ENCODE results near the gene SPATA20. TPM values are rescaled to one million over a fixed set of nuclear protein-coding genes. Genes with fewer than 3 reads are reported as not detected.

The SPATA20 gene
- total and polyA plus RNA-seq, 2 of the 13 experiments (the other 11 are each of a cell fraction or from before 2014, with no cell fraction given): 36.1 to 64.8 TPM

DNA sequence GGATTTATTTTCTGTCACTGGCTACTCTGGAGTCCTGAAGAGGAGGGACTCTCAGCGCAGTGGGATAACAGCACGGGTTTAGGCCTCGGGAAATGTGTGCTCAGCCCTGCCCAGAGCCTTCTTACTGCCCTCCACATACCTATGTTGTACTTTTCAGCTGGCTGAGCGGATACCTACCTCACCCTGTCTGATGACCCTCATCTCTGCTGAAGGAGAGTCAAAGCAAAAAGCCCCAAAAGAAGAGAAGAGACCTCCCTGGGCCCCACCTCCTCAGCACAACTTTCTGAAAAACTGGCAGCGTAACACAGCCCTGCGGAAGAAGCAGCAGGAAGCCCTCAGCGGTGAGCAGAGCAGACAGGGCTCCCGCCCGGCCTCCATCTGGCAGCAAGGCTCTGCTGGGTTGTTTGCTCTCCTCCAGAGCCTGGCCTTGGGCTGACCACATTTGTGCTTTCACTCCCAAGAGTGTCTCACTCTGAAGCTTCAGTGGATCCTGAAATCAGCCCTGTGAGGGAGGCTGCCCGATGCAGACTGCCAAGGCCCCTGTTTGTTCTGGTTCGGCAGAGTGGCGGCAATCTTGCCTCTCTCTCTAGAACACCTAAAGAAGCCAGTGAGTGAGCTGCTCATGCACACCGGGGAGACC is 28.5 kb upstream of the SPATA20 start (continued):
- TF ChIP-seq, protein P1, sequence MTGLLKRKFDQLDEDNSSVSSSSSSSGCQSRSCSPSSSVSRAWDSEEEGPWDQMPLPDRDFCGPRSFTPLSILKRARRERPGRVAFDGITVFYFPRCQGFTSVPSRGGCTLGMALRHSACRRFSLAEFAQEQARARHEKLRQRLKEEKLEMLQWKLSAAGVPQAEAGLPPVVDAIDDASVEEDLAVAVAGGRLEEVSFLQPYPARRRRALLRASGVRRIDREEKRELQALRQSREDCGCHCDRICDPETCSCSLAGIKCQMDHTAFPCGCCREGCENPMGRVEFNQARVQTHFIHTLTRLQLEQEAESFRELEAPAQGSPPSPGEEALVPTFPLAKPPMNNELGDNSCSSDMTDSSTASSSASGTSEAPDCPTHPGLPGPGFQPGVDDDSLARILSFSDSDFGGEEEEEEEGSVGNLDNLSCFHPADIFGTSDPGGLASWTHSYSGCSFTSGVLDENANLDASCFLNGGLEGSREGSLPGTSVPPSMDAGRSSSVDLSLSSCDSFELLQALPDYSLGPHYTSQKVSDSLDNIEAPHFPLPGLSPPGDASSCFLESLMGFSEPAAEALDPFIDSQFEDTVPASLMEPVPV (CRISPR knock-in tag; IDR thresholded peaks at IDR 0.05): no peak

DNA sequence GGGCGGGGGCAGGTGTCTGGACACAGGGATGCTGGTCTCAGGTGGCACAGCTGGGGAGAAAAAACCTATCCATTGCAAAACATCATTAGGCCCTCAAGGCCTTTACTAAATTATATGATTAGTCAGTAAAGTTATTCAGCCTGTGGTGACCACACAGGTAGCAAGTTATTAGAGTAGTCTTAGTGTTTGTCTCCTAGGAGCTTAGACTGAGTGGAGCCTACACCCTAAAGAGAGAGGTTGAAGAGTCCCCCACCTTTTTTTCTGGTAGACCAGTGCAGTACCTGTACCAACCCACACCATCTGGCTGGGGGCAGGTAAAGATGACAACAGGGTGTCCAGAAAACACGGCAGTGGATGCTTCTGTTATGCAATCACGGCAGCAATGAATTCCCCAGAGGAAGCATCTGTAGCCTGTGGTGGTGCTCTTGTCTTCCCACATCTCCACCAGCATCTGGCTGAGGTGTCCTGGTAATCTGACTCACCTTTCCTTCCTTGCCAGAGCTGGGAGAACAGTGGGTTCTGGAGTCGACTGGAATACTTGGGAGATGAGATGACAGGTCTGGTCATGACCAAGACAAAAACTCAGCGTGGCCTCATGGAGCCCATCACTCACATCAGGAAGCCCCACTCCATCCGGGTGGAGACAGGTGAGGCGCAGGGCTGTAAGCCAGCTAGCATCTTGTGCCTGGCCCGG is 27.7 kb upstream of the SPATA20 start:
- intact Hi-C loops (cut with micrococcal nuclease; ENCODE audit: unreplicated experiment): no loop called here
- Histone ChIP-seq H3K4me3 (replicated peaks in 1 of 3; ENCODE audit: insufficient read depth in 1 of 3, low read depth in 2 of 3, low read length in 3 of 3) (peak overlapping the region in 1 of 3 experiments; percentile 40; a peak in 1 of 6 replicates), H3K27me3 (ENCODE audit: control insufficient read depth in 1 of 2, insufficient read depth in 2 of 2, low read length in 2 of 2) (no peaks in the 10 kb centered on the region), H3K36me3 (replicated peaks in 1 of 2; ENCODE audit: control insufficient read depth in 1 of 2, insufficient read depth in 2 of 2, low read length in 2 of 2) (no peaks in the 10 kb centered on the region), H3K9me3 (ENCODE audit: low read length) (no peaks in the 10 kb centered on the region), H3K27ac (ENCODE audit: extremely low read length, insufficient read depth, low read length) (no peak overlapping the region), H3K9ac (ENCODE audit: insufficient read depth, low read depth, low read length) (no peak overlapping the region), H4K20me1 (ENCODE audit: insufficient read depth, low read length) (no peaks in the 10 kb centered on the region), H3K4me1 (ENCODE audit: insufficient read depth, low read length) (peaks cover 55% of the 10 kb centered on the region), H3K79me2 (ENCODE audit: insufficient read depth, low read length) (no peaks in the 10 kb centered on the region), H2AFZ (ENCODE audit: low read length) (no peak overlapping the region), H3K4me2 (ENCODE audit: low read depth, low read length) (peak overlapping the region; percentile 94; the same call in 1 of the 2 replicates)
- no TSS peak for BruUV-seq (replicated peaks)
- in situ Hi-C loops (cut with HindIII; ENCODE audit: extremely low pct_ligation_motif_present, low pct_unique_long_range_greater_than_20kb): no loop called here
- DNase-seq (ENCODE audit: low spot score) (no peak), FAIRE-seq (peak; percentile 4), ATAC-seq (0 out of 3 replicates have a peak, but pooled peaks have one; percentile 2)
- POLR2A ChIA-PET: interaction anchor here (0.8 to 3.2 kb wide), 11 partner anchors 8 to 174 kb away, joined by 3 to 37 read pairs (median 4); partner anchors contain the start of genes EPN3, SPATA20 and XYLT2
- CTCF ChIA-PET (ENCODE audit: low intra/inter-chr PET ratio, low total read pairs): no interaction called here
- 66% methylated on average over 7 of the region's 8 CpGs for WGBS (ENCODE audit: low lambda C conversion rate)
- TF ChIP-seq, protein P2, sequence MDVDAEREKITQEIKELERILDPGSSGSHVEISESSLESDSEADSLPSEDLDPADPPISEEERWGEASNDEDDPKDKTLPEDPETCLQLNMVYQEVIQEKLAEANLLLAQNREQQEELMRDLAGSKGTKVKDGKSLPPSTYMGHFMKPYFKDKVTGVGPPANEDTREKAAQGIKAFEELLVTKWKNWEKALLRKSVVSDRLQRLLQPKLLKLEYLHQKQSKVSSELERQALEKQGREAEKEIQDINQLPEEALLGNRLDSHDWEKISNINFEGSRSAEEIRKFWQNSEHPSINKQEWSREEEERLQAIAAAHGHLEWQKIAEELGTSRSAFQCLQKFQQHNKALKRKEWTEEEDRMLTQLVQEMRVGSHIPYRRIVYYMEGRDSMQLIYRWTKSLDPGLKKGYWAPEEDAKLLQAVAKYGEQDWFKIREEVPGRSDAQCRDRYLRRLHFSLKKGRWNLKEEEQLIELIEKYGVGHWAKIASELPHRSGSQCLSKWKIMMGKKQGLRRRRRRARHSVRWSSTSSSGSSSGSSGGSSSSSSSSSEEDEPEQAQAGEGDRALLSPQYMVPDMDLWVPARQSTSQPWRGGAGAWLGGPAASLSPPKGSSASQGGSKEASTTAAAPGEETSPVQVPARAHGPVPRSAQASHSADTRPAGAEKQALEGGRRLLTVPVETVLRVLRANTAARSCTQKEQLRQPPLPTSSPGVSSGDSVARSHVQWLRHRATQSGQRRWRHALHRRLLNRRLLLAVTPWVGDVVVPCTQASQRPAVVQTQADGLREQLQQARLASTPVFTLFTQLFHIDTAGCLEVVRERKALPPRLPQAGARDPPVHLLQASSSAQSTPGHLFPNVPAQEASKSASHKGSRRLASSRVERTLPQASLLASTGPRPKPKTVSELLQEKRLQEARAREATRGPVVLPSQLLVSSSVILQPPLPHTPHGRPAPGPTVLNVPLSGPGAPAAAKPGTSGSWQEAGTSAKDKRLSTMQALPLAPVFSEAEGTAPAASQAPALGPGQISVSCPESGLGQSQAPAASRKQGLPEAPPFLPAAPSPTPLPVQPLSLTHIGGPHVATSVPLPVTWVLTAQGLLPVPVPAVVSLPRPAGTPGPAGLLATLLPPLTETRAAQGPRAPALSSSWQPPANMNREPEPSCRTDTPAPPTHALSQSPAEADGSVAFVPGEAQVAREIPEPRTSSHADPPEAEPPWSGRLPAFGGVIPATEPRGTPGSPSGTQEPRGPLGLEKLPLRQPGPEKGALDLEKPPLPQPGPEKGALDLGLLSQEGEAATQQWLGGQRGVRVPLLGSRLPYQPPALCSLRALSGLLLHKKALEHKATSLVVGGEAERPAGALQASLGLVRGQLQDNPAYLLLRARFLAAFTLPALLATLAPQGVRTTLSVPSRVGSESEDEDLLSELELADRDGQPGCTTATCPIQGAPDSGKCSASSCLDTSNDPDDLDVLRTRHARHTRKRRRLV (CRISPR knock-in tag; IDR thresholded peaks at IDR 0.05): 0 out of 2 replicates have a peak, but pooled peaks have one; percentile 37
- TF ChIP-seq PLSCR1 (CRISPR knock-in tag; IDR thresholded peaks at IDR 0.05; ENCODE audit: borderline replicate concordance) (no peak), ZNF33A (CRISPR knock-in tag; IDR thresholded peaks at IDR 0.05; ENCODE audit: borderline replicate concordance) (no peak), UBTF (CRISPR knock-in tag; IDR thresholded peaks at IDR 0.05) (no peak)

Data from HepG2 (cell line).